A549 (cell line): ENCODE results near the gene USP24.

Experiments used
- CEBPB ChIP-seq, 2 experiments: fragments of >200 bp in 1 of 2; sonication (Bioruptor Twin) in 1 of 2; formaldehyde crosslinking in 1 of 2; IDR thresholded peaks; 2 replicates each; pipeline ENCODE4 v1.6.1; 2012 to 2016
- EP300 ChIP-seq, 2 experiments: fragments of >200 bp; sonication (Bioruptor Twin); formaldehyde crosslinking; IDR thresholded peaks; 2 replicates in 1 of 2; 3 replicates in 1 of 2; pipeline ENCODE4 v1.6.1; 2016 to 2017
- HDAC2 ChIP-seq: fragments of 200-600 bp; sonication (generic); IDR thresholded peaks from 2 replicates; pipeline ENCODE4 v1.6.1; 2016
- JUN ChIP-seq, 2 experiments: fragments of >200 bp; sonication (Bioruptor Twin); formaldehyde crosslinking; IDR thresholded peaks; 2 replicates in 1 of 2; 3 replicates in 1 of 2; pipeline ENCODE4 v1.6.1; 2016 to 2017
- RCOR1 ChIP-seq: fragments of 150-350 bp; IDR thresholded peaks from 2 replicates; pipeline ENCODE4 v1.6.1; 2014; ENCODE audit warnings: antibody characterized with exemption, low read length, low read depth
- RFX5 ChIP-seq: fragments of 450-650 bp; IDR thresholded peaks from 2 replicates; pipeline ENCODE4 v1.7.1; 2014; ENCODE audit warnings: antibody characterized with exemption, mild to moderate bottlenecking, moderate library complexity
- SREBF2 ChIP-seq: fragments of 450-650 bp; IDR thresholded peaks from 2 replicates; pipeline ENCODE4 v1.6.1; 2014; ENCODE audit warnings: mild to moderate bottlenecking, moderate library complexity
- TF ChIP-seq, protein P1 (sequence below): fragments of >200 bp; sonication (Bioruptor Twin); formaldehyde crosslinking; IDR thresholded peaks from 3 replicates; pipeline ENCODE4 v1.5.1; 2016
- TF ChIP-seq, protein P2 (sequence below): IDR thresholded peaks from 2 replicates; pipeline ENCODE4 v1.6.1; 2012

DNA sequence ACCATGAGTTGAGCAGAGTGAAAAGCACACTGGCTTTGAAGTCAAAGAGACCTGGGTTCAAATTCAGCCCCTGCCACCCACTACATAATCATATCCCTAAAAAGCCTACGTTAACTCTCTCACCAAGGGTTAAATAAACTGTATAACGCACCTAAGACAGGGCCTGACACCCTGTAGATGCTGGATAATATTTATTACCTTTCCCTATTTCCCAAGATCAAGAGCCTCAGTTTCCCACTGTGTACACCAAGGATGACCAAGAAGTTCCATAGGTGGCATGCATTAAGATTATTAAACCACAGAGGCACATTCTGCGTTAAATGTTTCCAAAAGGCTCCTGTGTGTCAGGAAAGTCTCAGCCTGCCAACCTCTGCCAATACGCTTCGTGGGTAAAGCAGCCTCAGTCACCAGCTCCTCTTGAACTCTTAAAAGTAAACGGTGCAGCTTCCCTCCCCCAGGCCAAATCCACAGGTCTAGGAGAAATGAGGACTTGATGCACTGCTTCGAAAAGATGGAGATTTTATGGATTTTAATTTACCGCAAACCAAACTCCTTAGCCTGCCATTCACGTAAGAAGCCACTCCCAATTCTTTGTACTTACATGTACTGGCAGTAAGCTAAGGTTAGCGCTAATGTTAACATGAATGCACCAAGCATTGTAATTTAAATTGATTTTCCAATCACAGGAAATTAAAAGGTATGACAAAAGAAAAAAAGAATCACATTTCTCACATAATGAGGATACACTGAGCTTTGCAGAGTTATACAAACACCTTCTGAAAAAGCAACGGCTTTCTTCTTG lies 2.6 kb downstream of the USP24 start:
- TF ChIP-seq, protein P1, sequence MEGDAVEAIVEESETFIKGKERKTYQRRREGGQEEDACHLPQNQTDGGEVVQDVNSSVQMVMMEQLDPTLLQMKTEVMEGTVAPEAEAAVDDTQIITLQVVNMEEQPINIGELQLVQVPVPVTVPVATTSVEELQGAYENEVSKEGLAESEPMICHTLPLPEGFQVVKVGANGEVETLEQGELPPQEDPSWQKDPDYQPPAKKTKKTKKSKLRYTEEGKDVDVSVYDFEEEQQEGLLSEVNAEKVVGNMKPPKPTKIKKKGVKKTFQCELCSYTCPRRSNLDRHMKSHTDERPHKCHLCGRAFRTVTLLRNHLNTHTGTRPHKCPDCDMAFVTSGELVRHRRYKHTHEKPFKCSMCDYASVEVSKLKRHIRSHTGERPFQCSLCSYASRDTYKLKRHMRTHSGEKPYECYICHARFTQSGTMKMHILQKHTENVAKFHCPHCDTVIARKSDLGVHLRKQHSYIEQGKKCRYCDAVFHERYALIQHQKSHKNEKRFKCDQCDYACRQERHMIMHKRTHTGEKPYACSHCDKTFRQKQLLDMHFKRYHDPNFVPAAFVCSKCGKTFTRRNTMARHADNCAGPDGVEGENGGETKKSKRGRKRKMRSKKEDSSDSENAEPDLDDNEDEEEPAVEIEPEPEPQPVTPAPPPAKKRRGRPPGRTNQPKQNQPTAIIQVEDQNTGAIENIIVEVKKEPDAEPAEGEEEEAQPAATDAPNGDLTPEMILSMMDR = no peak
- TF ChIP-seq RCOR1 = no peak
- TF ChIP-seq, protein P2, sequence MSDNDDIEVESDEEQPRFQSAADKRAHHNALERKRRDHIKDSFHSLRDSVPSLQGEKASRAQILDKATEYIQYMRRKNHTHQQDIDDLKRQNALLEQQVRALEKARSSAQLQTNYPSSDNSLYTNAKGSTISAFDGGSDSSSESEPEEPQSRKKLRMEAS = no peak
- no peak for TF ChIP-seq RFX5
- no peak for TF ChIP-seq JUN (IDR thresholded peaks at IDR 0.05)
- no peak for TF ChIP-seq CEBPB (IDR thresholded peaks at IDR 0.05)
- no peak for TF ChIP-seq SREBF2
- TF ChIP-seq EP300 (IDR thresholded peaks at IDR 0.05) = no peak
- no peak for TF ChIP-seq HDAC2
